ENCODE measurements around the gene UNC93A.
"Not testable (repeated sequence)": the region's sequence is repeated elsewhere in the genome, so short reads cannot be mapped to it uniquely, and the experiment has no call there.

The UNC93A gene

DNA sequence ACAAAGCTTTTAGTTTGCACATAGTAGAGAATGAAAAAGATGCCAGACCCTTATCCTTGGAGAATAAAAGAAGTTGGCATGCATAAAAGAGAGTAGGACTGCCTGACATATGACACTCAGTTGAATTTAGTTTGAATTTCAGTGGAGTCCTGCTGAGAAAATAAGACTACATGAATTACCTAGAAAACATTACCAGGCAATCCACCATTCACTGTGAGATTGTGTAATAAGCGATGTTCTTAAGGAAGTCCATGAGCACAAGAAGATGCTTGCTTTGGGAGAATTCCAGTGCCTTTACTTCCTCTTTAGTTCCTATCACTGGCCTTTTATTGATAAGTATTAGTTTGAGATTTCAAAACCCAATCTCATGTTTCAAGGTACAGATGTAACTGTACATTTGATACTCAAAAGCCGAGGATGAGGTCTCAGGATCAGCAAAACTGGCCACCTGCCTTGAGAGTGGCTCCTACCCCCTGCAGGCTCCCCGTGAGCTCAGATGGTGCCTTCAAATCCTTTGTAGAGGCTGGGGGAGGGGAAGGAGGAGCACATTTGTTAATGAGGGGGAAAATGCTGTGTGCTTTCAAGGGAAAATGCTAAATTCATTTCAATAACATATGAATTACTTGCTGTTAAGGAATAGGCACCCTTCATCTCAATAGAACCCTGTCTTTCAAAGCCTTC, 11.2 kb upstream of the UNC93A start:
- H3K27me3 ChIP-seq (ENCODE audit: insufficient read depth, low read length, poor library complexity) = peaks cover 3% of the 10 kb centered on the region
- H3K4me2 ChIP-seq (ENCODE audit: insufficient read depth, low read length) = no peak overlapping the region
- no peaks in the 10 kb centered on the region for H3K9me3 ChIP-seq (ENCODE audit: insufficient read depth, low read length, severe bottlenecking)
- H3K79me2 ChIP-seq (ENCODE audit: insufficient read depth, low read length) = no peaks in the 10 kb centered on the region
- no peak overlapping the region for H3K27ac ChIP-seq (ENCODE audit: low read length)
- ATAC-seq (ENCODE audit: insufficient read depth, low read depth) (no peak), DNase-seq (no peak)
- no peak overlapping the region for H3K9ac ChIP-seq (ENCODE audit: low read depth, low read length)
- H3K4me1 ChIP-seq (ENCODE audit: insufficient read depth, low read length) = no peaks in the 10 kb centered on the region
- H3K4me3 ChIP-seq (ENCODE audit: low read depth in 1 of 2, low read length in 2 of 2) = no peak overlapping the region
- no peak overlapping the region for H2AFZ ChIP-seq (ENCODE audit: low read depth, low read length)
- H3K36me3 ChIP-seq (ENCODE audit: insufficient read depth, low read length) = no peaks in the 10 kb centered on the region
- H4K20me1 ChIP-seq (ENCODE audit: insufficient read depth, low read length) = no peaks in the 10 kb centered on the region
- no peak for TF ChIP-seq EZH2 (IDR thresholded peaks at IDR 0.05; ENCODE audit: borderline replicate concordance, low read depth, low read length, severe bottlenecking)
- TF ChIP-seq, protein P1, sequence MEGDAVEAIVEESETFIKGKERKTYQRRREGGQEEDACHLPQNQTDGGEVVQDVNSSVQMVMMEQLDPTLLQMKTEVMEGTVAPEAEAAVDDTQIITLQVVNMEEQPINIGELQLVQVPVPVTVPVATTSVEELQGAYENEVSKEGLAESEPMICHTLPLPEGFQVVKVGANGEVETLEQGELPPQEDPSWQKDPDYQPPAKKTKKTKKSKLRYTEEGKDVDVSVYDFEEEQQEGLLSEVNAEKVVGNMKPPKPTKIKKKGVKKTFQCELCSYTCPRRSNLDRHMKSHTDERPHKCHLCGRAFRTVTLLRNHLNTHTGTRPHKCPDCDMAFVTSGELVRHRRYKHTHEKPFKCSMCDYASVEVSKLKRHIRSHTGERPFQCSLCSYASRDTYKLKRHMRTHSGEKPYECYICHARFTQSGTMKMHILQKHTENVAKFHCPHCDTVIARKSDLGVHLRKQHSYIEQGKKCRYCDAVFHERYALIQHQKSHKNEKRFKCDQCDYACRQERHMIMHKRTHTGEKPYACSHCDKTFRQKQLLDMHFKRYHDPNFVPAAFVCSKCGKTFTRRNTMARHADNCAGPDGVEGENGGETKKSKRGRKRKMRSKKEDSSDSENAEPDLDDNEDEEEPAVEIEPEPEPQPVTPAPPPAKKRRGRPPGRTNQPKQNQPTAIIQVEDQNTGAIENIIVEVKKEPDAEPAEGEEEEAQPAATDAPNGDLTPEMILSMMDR (IDR thresholded peaks at IDR 0.05; ENCODE audit: borderline replicate concordance, extremely low read depth, low read length, poor library complexity, severe bottlenecking) = no peak

DNA sequence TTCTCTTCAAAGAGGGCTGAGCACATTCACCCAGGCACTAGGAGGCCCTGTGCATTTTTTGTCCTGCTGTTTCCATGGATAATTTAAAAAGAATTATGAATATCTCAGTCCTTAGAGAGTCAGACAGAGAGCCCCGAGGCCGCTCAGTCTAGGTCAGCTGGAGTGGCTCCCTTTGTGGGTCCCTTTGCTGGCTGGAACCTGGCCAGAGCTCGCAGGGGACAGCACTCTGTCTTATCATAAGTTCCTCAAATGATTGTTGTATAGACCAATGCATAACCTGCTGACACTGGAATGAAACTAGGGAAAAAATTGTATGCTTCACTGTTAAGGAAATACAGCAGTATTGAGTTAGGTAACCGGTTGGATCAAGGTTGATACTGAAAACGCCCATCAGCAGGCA, 10.6 kb upstream of the UNC93A start:
- H3K36me3 ChIP-seq (ENCODE audit: insufficient read depth, low read length); H3K27me3 ChIP-seq (ENCODE audit: insufficient read depth, low read length, poor library complexity); H3K4me3 ChIP-seq (ENCODE audit: low read depth in 1 of 2, low read length in 2 of 2); H3K4me1 ChIP-seq (ENCODE audit: insufficient read depth, low read length); DNase-seq; ATAC-seq (ENCODE audit: insufficient read depth, low read depth); H4K20me1 ChIP-seq (ENCODE audit: insufficient read depth, low read length); H3K9ac ChIP-seq (ENCODE audit: low read depth, low read length); H3K4me2 ChIP-seq (ENCODE audit: insufficient read depth, low read length); H2AFZ ChIP-seq (ENCODE audit: low read depth, low read length); H3K79me2 ChIP-seq (ENCODE audit: insufficient read depth, low read length); H3K27ac ChIP-seq (ENCODE audit: low read length); H3K9me3 ChIP-seq (ENCODE audit: insufficient read depth, low read length, severe bottlenecking): not testable (repeated sequence)

- Histone ChIP-seq H3K27ac (ENCODE audit: low read length) (no peak overlapping the region), H3K4me1 (ENCODE audit: insufficient read depth, low read length) (no peaks in the 10 kb centered on the region), H2AFZ (ENCODE audit: low read depth, low read length) (no peak overlapping the region), H3K79me2 (ENCODE audit: insufficient read depth, low read length) (no peaks in the 10 kb centered on the region), H3K4me2 (ENCODE audit: insufficient read depth, low read length) (no peak overlapping the region), H3K9ac (ENCODE audit: low read depth, low read length) (no peak overlapping the region), H3K27me3 (ENCODE audit: insufficient read depth, low read length, poor library complexity) (peaks cover 3% of the 10 kb centered on the region), H3K9me3 (ENCODE audit: insufficient read depth, low read length, severe bottlenecking) (no peaks in the 10 kb centered on the region), H3K36me3 (ENCODE audit: insufficient read depth, low read length) (no peaks in the 10 kb centered on the region), H3K4me3 (ENCODE audit: low read depth in 1 of 2, low read length in 2 of 2) (no peak overlapping the region), H4K20me1 (ENCODE audit: insufficient read depth, low read length) (no peaks in the 10 kb centered on the region)
- DNase-seq (no peak), ATAC-seq (ENCODE audit: insufficient read depth, low read depth) (no peak)
- TF ChIP-seq, protein P1 (IDR thresholded peaks at IDR 0.05; ENCODE audit: borderline replicate concordance, extremely low read depth, low read length, poor library complexity, severe bottlenecking) = no peak
- no peak for TF ChIP-seq EZH2 (IDR thresholded peaks at IDR 0.05; ENCODE audit: borderline replicate concordance, low read depth, low read length, severe bottlenecking)
Observed at GRCh38 chr6:167282165-167282564, 8.9 kb upstream of the UNC93A start.

GRCh38 chr6:167284565-167284964, 6.5 kb upstream of the UNC93A start:
- not testable (repeated sequence) for H2AFZ ChIP-seq (ENCODE audit: low read depth, low read length); ATAC-seq (ENCODE audit: insufficient read depth, low read depth); H3K79me2 ChIP-seq (ENCODE audit: insufficient read depth, low read length); H3K27ac ChIP-seq (ENCODE audit: low read length); H3K9ac ChIP-seq (ENCODE audit: low read depth, low read length); H4K20me1 ChIP-seq (ENCODE audit: insufficient read depth, low read length); H3K4me3 ChIP-seq (ENCODE audit: low read depth in 1 of 2, low read length in 2 of 2); H3K36me3 ChIP-seq (ENCODE audit: insufficient read depth, low read length); H3K9me3 ChIP-seq (ENCODE audit: insufficient read depth, low read length, severe bottlenecking); H3K27me3 ChIP-seq (ENCODE audit: insufficient read depth, low read length, poor library complexity); H3K4me1 ChIP-seq (ENCODE audit: insufficient read depth, low read length); H3K4me2 ChIP-seq (ENCODE audit: insufficient read depth, low read length); DNase-seq
